Liver (tissue), 3 donors: ENCODE data around the gene DUSP3.

Experiments used
- CTCF ChIP-seq: fragments of 150-350 bp; IDR thresholded peaks from 2 replicates; pipeline ENCODE4 v1.5.1; 2017; ENCODE audit warnings: improper control_type of control experiment, low read depth, low read length; ENCODE audit not compliant: missing input control
- EGR1 ChIP-seq, 2 donors: IDR thresholded peaks; 2 replicates each; pipeline ENCODE4 v1.6.1; 2016 to 2018; ENCODE audit warnings: antibody characterized with exemption in 2 of 2, low read depth in 2 of 2
- JUND ChIP-seq, 2 donors: IDR thresholded peaks; 2 replicates each; pipeline ENCODE4 v1.6.1; 2016; ENCODE audit warnings: antibody characterized with exemption in 2 of 2
- MAX ChIP-seq: IDR thresholded peaks from 2 replicates; pipeline ENCODE4 v1.6.1; 2016; ENCODE audit warnings: antibody characterized with exemption
- RAD21 ChIP-seq, 2 donors: IDR thresholded peaks; 2 replicates each; pipeline ENCODE4 v1.6.1; 2016; ENCODE audit warnings: antibody characterized with exemption in 2 of 2, mild to moderate bottlenecking in 2 of 2
- SP1 ChIP-seq: IDR thresholded peaks from 2 replicates; pipeline ENCODE4 v1.6.1; 2018; ENCODE audit warnings: antibody characterized with exemption, mild to moderate bottlenecking
- TAF1 ChIP-seq: conservative IDR thresholded peaks from 2 replicates; pipeline ENCODE4 v1.6.1; 2016; ENCODE audit warnings: antibody characterized with exemption, mild to moderate bottlenecking
- TF ChIP-seq, protein P1 (sequence below): IDR thresholded peaks from 2 replicates; pipeline ENCODE4 v1.6.1; 2016; ENCODE audit warnings: antibody characterized with exemption
- donor health status: healthy.
- donor health status: healthy.

GRCh38 chr17:43741636-43742035, 37.1 kb downstream of the DUSP3 start:
- TF ChIP-seq CTCF, result no peak
- TF ChIP-seq RAD21 (IDR thresholded peaks at IDR 0.05), result no peak
- TF ChIP-seq MAX, result no peak
- no peak for TF ChIP-seq SP1
- TF ChIP-seq EGR1 (IDR thresholded peaks at IDR 0.05; ENCODE audit: low read depth in 2 of 2), result no peak
- no peak for TF ChIP-seq JUND (IDR thresholded peaks at IDR 0.05)
- TF ChIP-seq TAF1, result no peak
- TF ChIP-seq, protein P1, sequence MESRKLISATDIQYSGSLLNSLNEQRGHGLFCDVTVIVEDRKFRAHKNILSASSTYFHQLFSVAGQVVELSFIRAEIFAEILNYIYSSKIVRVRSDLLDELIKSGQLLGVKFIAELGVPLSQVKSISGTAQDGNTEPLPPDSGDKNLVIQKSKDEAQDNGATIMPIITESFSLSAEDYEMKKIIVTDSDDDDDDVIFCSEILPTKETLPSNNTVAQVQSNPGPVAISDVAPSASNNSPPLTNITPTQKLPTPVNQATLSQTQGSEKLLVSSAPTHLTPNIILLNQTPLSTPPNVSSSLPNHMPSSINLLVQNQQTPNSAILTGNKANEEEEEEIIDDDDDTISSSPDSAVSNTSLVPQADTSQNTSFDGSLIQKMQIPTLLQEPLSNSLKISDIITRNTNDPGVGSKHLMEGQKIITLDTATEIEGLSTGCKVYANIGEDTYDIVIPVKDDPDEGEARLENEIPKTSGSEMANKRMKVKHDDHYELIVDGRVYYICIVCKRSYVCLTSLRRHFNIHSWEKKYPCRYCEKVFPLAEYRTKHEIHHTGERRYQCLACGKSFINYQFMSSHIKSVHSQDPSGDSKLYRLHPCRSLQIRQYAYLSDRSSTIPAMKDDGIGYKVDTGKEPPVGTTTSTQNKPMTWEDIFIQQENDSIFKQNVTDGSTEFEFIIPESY, result no peak
